Stomach (tissue), 4 donors: ENCODE results near the gene FAM13B.

ENCODE experiments used
- CTCF ChIP-seq, 7 experiments: fragments of 450-650 bp in 4 of 7; fragments of 200-600 bp in 3 of 7; sonication (generic) in 3 of 7; IDR thresholded peaks; one replicate each; pipeline ENCODE4 v1.5.1; 2016 to 2019; ENCODE audit warnings: antibody characterized with exemption in 7 of 7, control low read depth in 2 of 7, mild to moderate bottlenecking in 1 of 7
- EP300 ChIP-seq: sonication (generic); formaldehyde crosslinking; IDR thresholded peaks from one replicate; pipeline ENCODE4 v1.6.1; 2017; ENCODE audit warnings: antibody characterized with exemption
- POLR2A ChIP-seq, 4 donors: fragments of 450-650 bp; IDR thresholded peaks; one replicate each; pipeline ENCODE4 v1.6.1; 2016; ENCODE audit warnings: antibody characterized with exemption in 4 of 4, control low read depth in 2 of 4, mild to moderate bottlenecking in 1 of 4, moderate library complexity in 1 of 4

- TF ChIP-seq EP300, result no peak
- TF ChIP-seq CTCF (IDR thresholded peaks at IDR 0.05), result no peak
- no peak for TF ChIP-seq POLR2A (IDR thresholded peaks at IDR 0.05)
Observed at GRCh38 chr5:138033907-138034306, 1.0 kb upstream of the FAM13B start.
